ENCODE results near the gene PERM1.

DNA sequence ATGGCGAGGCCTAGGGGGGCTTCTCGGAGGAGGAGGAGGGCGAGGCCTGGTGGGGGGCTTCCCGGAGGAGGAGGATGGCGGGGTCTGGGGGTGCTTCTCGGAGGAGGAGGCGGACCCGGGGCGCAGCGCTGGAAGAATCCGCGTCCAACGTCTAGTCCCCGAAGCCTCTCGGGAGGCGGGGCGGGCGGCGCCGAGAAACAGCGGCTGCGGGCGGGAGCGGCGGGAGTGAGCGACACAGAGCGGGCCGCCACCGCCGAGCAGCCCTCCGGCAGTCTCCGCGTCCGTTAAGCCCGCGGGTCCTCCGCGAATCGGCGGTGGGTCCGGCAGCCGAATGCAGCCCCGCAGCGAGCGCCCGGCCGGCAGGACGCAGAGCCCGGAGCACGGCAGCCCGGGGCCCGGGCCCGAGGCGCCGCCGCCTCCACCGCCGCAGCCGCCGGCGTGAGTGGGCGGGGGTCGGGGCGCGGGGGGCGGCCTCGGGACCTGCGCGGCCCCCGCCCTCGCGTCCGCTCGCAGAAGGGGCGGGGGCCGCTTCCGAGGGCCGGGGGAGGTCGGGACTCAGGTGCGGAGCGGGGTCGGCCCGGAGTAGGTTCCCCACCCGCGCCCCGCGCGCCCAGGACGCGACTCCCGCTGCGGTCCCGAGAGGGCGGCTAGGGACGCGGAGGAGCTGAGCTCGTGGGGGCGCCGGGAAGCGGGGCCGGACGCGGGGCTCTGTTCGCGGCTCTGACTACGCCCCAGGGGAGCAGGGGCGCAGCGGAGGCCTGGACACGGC lies 21.3 kb downstream of the PERM1 start, which contains the start of gene KLHL17:
- TF ChIP-seq ZBTB33 (CRISPR knock-in tag; IDR thresholded peaks at IDR 0.05) (no peak), EGR1 (conservative IDR thresholded peaks at IDR 0.05) (no peak), ATF1 (CRISPR knock-in tag; IDR thresholded peaks at IDR 0.05) (no peak), ATF1 (tag; IDR thresholded peaks at IDR 0.05) (no peak), CBFB (CRISPR knock-in tag; IDR thresholded peaks at IDR 0.05) (no peak), WHSC1 (IDR thresholded peaks at IDR 0.05; ENCODE audit: low read length) (no peak)

Measured in K562 (cell line).